Umbilical cord (tissue), 2 donors: ENCODE measurements around the gene GADD45G. TPM values are rescaled to one million over a fixed set of nuclear protein-coding genes. Genes with fewer than 3 reads are reported as not detected.

Source experiments
- DNase-seq: peaks from one replicate; pipeline ENCODE4 v3.0.0-alpha.2; 2015; ENCODE audit warnings: low spot score
- total RNA-seq: library from RNA; depleted of rRNA; stranded (reverse); fragments of >200 nt; gene quantifications from one replicate; pipeline ENCODE4 v1.2.3, GENCODE V29; 2014; ENCODE audit warnings: low replicate concordance; ENCODE audit not compliant: insufficient read depth

Gene GADD45G
- total RNA-seq, 1 donor from 2014 or later, result 26.5 TPM

GRCh38 chr9:89592963-89593726, 11.7 kb upstream of the GADD45G start:
- DNase-seq, result peak; percentile 59

DNA sequence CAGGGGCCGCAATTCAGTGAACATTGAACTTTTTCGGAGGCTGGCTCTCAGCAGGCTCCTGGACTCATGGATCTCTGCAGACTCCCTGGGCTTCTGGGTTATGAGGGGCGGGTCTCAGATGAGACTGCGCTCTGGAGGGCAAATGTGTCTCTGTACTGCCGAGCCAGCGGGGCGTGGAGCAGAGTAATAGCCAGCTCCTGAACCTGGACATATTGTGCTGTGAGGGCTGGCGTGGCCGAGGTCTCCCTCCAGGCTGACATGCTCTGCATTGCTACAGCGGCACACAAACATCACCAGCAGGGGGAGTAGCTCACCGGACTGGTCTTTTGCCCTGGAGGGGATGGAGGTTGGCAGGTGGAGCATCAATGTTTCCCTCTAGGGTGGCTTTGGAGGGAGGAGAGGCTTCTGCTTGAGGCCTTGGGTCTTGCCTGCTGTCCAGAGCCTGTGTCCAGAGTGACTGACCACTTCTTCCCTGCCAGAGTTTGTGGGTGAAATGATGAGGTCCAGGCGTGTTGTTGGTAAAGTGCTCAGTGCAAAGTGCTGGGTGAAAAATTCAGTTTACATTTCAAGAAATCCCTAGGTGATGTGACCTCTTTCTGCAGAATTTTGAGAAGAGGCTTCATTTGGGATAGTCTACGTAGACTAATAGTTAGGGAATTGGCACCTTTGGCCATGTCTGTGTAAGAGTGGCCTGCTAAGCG, 10.9 kb upstream of the GADD45G start:
- peak; percentile 10 for DNase-seq

DNA sequence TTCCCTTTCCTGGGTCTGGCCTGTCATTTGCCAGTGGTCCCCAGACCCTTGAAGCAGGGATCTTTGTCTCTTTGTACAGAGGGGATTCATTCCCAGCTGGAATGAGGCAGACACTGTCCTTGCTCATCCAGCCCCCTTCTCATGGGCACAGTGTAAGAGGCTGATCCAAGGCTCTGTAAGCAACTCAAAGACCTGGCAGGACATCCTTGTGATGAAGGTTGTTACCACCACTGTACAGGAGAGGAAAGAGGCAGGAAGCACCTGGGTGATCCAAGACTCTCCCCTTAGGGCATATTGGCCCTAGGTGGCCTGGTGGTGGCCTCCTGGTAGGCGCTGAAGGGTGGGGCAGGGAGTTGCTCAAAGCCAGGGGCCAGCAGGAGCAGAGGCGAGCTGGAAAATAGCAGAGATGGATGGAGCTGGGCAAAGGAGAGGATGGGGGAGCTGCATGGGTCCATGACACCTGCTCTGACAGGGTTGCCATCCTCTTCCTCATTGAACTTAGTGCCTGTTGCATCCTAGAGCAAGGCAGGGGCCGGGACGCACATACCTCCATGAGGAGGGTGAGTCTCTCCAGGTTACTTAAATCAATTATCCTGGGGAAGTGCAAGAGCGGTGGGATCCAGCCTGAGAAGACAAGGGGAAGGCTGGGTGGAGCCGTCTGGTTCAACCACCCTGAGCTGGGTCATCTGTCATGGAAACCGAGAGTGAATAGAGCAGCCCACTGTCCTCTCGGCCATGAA, 9.8 kb upstream of the GADD45G start:
- DNase-seq, result no peak

DNA sequence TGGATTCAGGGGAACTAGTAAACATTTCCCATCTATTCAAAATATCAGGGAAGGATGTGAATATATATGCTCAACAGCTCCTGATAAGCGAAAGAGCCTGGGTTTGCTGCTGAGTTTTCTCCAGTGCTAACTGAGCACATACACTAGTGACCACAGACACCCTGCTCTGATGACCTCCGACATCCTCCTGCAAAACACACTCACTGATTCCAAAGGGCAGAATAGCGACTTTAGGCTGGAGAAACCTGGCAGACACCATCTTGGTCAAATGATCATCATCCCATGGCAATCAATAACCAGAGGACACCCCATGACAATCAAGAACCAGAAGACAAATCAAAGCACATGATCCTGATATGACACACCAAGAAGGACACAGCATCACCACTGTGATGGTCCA, 9.2 kb upstream of the GADD45G start:
- DNase-seq, result no peak

DNA sequence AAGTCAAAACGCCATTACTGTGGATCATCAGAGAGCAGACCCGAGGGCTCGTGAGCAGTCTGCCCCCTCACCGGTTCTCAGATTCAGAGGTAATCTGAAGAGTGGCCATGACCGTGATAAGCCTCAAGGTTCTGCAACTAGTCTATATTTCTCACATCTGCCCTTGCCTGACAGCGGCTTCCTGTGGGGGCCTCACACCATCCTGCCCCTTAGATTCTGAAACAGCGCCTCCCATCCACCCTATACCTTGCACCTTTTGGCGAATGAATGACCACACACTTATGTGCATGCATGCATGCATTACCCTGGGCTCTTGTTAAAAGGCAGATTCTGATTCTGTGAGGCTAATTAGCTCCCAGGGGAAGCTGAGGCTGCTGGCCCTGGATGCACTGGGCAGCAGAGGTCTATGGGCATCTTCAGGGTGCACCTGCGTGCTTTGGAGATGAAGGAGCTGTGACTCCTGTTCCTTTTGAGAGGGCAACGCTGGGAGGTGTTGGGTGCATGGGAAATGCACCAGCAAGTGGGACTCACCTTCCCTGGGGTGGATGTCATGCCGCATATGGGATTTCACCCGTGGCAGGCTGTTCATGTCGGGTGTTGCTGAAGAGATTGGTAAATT, 7.8 kb upstream of the GADD45G start:
- no peak for DNase-seq

DNA sequence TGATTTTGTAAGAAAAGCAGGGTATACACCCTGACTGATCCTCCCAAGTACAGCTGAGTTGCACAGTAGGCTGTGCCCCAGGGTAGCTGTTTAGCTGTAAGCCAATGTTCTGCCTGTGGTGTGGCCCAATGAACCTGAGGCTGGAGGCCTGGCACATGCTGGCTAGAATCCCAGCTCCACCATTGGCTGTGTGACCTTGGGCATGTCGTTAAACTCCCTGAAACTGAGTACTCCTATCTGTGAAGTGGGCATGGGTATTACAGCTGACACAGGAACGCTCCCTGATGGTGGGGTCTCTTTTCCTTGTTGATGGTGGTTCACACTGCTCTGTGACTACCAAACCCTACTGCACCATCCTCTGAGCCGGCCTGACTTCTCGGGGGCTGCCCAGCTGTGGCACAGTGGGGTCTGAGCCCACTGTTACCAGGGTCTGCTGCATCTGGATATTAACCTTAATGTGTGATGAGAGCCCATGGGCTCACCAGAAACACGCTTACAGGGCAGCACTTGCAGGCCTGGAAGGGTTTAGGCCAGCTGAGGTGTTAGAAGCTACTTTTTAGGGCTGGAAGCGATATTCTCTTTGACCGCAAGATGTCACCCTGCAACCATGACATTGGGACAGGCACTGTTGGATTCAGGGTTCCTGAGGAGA, 7.0 kb upstream of the GADD45G start:
- DNase-seq, result peak; percentile 77

DNA sequence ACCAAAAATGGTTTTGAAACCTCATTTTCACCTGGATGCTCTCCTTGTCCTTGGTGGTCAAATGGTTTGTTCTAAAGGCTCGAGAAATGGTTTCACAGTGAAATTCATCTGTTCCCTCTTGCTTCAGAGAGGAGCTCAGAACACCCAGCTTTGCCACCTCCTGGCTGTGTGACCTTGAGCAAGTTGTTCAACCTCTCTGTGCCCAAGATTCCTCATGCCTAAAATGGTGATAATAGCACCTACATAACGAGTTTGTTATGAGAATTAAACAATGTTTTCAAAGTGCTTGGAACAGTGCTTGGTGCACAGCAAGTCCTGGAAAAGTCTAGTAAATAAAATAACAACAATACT, 6.5 kb upstream of the GADD45G start:
- DNase-seq, result no peak

- no peak for DNase-seq
These were observed 5.9 kb upstream of the GADD45G start for GRCh38 chr9:89598926-89599325.

- DNase-seq, result no peak
These were observed 4.0 kb upstream of the GADD45G start for GRCh38 chr9:89600831-89601230.

DNA sequence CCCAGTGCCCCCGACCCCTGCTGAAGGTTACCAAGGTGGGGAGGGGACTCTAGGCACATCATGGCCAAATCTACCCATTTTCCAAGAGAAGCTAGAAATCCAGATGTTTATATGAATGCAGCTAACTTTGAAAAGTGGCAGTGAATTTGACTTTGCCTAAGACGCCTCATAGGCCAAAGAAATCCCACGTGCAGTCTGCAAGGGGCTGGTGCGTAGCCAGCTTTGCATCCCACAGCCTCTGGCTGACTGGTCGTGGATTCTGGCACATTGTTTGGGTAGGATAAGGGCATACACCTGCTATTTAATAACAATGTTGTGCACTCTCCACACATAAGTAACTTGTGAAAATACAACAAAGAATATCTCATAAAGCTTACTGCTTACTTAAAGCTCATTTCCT, 3.5 kb upstream of the GADD45G start:
- DNase-seq, result no peak

DNA sequence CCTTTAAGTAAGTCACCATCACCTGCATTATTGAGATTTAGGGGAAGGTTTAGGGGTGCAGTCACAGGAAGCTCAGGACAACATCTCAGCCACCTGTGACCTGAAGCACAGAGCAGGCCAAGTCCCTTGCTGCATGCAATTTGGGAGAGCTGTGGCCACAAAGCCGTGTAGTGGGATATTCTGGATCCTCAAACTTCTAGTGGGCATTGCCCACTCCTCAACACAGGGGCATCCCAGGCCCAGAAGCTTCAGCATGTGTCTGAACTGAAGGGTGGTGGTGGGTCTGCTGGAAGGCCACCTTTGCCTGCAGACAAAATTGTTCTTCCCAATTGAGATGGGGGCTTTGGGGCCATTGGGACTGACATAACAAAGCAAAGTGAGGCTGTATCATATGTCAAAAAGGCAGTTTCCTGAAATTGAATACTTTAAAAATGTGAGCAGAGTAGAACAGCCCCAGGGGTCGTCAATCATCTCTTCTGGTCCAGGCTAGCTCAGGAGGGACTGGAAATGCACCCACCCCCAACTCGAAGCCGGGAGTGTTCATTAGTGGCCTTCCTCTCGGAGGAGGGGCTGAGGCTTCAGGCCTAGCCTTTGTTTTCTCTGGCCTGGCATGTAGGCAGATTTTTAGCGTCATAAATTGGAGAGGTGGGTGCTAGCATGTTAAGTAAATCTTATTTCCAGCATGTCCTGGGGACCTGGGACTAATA, 2.8 kb upstream of the GADD45G start:
- DNase-seq, result no peak

GRCh38 chr9:89602978-89603766, 1.6 kb upstream of the GADD45G start:
- peak; percentile 91 for DNase-seq

GRCh38 chr9:89603767-89604665, 796 bp upstream of the GADD45G start:
- peak; percentile 84 for DNase-seq

DNA sequence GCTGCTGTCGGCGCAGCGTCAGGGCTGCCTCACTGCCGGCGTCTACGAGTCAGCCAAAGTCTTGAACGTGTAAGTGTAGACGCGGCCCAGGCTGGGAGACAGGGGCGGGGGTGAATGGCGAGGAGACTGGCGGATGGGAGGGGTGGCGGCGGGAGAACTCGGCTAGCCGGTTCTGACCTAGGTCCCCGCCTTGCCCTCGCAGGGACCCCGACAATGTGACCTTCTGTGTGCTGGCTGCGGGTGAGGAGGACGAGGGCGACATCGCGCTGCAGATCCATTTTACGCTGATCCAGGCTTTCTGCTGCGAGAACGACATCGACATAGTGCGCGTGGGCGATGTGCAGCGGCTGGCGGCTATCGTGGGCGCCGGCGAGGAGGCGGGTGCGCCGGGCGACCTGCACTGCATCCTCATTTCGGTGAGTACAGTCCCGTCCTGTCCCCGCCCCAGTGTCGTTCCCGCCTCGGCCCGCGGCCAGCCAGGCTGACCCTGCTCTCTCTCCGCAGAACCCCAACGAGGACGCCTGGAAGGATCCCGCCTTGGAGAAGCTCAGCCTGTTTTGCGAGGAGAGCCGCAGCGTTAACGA, 745 bp downstream of the GADD45G start:
- peak; percentile 67 for DNase-seq

DNA sequence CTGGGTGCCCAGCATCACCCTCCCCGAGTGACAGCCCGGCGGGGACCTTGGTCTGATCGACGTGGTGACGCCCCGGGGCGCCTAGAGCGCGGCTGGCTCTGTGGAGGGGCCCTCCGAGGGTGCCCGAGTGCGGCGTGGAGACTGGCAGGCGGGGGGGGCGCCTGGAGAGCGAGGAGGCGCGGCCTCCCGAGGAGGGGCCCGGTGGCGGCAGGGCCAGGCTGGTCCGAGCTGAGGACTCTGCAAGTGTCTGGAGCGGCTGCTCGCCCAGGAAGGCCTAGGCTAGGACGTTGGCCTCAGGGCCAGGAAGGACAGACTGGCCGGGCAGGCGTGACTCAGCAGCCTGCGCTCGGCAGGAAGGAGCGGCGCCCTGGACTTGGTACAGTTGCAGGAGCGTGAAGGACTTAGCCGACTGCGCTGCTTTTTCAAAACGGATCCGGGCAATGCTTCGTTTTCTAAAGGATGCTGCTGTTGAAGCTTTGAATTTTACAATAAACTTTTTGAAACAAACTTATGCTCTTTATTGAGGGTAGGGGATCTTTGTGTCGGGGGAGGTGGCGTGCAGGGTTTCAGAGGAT, 1.3 kb downstream of the GADD45G start:
- peak; percentile 77 for DNase-seq

GRCh38 chr9:89606624-89607311, 2.0 kb downstream of the GADD45G start:
- DNase-seq, result peak; percentile 76

DNA sequence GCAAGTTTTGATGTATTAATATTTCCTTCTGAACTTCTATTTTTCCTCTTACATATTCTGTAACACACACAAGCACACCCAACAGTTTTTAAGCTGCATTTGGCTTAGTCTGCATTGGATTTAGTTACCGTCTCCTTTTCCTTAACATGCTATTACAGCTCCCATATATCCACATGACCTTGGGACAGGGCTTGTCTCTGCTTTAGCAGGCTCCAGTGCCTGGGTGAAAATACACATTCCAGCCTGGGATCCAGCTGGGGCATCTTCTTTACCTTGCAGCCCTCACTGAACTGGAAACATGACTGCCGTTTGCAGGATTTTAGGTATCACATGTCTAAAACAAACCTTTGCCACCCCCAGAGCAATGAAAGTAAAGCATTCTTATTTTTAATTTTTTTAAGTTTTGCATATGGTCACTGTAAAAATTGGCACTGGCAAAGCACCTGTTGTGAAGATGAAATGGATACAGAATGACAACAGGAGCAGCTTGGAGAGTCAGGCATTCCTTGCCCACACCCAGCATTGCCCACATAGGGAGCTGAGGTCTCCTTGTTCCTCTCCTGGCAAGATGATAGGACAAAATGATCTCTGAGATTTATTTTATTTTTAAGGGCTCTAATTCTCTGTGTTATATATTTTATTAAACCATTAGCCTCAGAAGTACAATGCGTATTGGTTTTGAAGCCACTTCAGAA, 4.0 kb downstream of the GADD45G start:
- DNase-seq, result no peak
